ENCODE measurements around the gene RASGRP1.

The RASGRP1 gene

DNA sequence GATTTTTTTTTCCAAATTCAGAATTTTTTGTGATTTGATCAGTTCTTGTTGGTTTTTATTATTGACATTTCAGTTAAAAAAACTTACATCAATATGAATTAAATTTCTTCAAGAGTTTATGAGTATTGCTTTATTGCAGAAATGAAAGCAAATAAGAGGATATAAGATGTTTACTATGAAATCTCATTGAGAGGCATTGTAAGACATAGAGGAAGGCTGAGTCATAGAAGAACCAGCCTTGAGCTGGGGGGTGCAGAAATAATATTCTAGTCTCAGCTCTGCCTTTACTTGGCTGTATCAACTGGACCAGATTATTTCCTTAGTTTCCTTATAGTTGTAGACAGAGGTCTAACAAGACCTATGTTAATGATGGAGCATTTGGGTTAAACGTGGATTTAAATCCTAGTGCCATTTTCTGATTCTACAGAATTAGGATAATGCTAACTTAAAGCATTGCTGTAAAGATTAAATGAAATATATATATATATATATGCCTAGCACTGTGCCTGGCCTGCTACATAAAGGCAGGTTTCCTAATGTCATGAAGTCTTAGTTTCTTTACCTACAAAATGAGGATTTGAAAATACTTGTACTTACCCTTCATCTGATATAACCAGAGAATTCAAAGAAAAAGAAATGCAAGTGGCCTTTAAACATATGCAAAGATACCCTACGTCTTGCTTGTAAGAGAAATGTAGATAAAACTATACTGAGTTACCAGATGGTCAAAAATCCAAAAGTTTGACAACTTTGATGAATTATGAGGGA lies 103.4 kb downstream of the RASGRP1 start:
- Histone ChIP-seq H3K4me1 (ENCODE audit: control insufficient read depth, insufficient read depth, low read length) (peaks cover 3% of the 10 kb centered on the region; the same call in 1 of the 2 replicates), H3K9me3 (ENCODE audit: control insufficient read depth, insufficient read depth, low read length) (no peaks in the 10 kb centered on the region), H3K36me3 (ENCODE audit: control insufficient read depth, insufficient read depth, low read length) (peaks cover 9% of the 10 kb centered on the region; the same call in 1 of the 2 replicates)

DNA sequence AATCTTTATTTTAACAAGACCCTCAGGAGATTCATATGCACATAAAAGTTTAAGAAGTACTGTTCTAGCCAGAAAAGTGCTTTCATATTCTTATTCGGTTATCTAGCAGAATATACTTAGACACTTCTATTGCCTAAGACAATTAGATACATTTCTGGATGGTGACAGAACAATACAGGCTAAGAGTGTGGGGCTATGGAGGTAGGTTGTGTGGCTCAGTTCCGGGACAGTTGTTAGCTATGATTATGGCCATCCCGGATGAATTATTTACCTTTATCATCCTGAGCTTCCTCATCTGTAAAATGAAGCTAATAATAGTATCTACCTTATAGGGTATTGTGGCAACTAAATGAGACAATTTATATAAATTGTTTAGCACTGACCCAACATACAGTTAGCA lies 104.1 kb downstream of the RASGRP1 start:
- H3K9ac ChIP-seq (ENCODE audit: low read depth, low read length): no peak overlapping the region
- H3K27me3 ChIP-seq (ENCODE audit: control insufficient read depth, insufficient read depth, low read length): no peaks in the 10 kb centered on the region
- peaks cover 9% of the 10 kb centered on the region; the same call in 1 of the 2 replicates for H3K4me1 ChIP-seq (ENCODE audit: control insufficient read depth, insufficient read depth, low read length)
- H3K4me3 ChIP-seq (ENCODE audit: low read depth, low read length): no peak overlapping the region
- H3K9me3 ChIP-seq (ENCODE audit: control insufficient read depth, insufficient read depth, low read length): no peaks in the 10 kb centered on the region
- H3K27ac ChIP-seq (ENCODE audit: low read depth, low read length): no peak overlapping the region
- H3K36me3 ChIP-seq (ENCODE audit: control insufficient read depth, insufficient read depth, low read length): peaks cover 5% of the 10 kb centered on the region; the same call in 1 of the 2 replicates

More for the DNA sequence above, 103.4 kb downstream of the RASGRP1 start:
- no peak overlapping the region for H3K4me3 ChIP-seq (ENCODE audit: low read depth, low read length)
- no peak overlapping the region for H3K27ac ChIP-seq (ENCODE audit: low read depth, low read length)
- no peaks in the 10 kb centered on the region for H3K27me3 ChIP-seq (ENCODE audit: control insufficient read depth, insufficient read depth, low read length)
- no peak overlapping the region for H3K9ac ChIP-seq (ENCODE audit: low read depth, low read length)

DNA sequence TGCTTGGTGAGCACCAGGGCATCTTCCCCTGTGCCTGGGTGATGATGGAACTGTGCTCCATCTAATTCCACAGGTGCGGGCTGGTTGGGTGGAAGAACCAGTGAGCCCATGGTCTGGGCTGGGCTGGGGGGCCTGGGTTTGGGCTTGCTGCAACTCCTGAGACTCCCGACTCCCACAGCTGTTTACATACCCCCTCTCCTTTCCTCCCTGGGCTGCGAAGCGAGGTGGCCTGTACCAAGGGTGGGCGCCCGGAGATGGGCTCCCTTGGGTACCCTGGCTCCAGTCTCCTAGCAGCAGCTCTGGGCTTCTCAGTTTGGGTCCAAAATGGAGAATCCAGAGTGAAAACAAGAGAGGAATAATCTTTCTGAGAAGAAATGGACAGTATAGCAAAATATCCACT lies 105.1 kb downstream of the RASGRP1 start:
- Histone ChIP-seq H3K27ac (ENCODE audit: low read depth, low read length) (no peak overlapping the region), H3K4me1 (ENCODE audit: control insufficient read depth, insufficient read depth, low read length) (peaks cover 14% of the 10 kb centered on the region)

DNA sequence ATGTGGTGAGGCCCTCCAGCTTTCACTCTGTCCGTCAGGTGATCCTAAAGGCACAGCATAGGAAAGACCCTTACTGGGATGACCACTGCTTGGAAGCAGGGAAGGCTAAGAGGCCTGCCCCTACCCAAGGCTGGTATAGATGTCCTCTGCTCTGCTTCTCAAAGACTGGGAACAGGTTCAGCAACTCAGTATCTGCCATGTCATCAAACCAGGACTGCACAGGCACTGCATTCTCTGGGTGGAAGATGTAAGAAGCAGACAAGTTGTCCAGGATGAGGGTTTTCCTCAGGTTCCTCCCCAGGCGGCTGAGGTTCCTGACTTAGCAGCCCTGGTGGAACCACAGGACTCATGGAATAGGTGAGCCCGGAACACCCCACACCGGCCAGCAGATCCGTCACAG lies 106.0 kb downstream of the RASGRP1 start:
- no peak overlapping the region for H3K4me3 ChIP-seq (ENCODE audit: low read depth, low read length)
- H3K27me3 ChIP-seq (ENCODE audit: control insufficient read depth, insufficient read depth, low read length): no peaks in the 10 kb centered on the region
- no peak overlapping the region for H3K27ac ChIP-seq (ENCODE audit: low read depth, low read length)
- no peak overlapping the region for H3K9ac ChIP-seq (ENCODE audit: low read depth, low read length)
- no peaks in the 10 kb centered on the region for H3K9me3 ChIP-seq (ENCODE audit: control insufficient read depth, insufficient read depth, low read length)
- peaks cover 14% of the 10 kb centered on the region for H3K4me1 ChIP-seq (ENCODE audit: control insufficient read depth, insufficient read depth, low read length)
- no peaks in the 10 kb centered on the region for H3K36me3 ChIP-seq (ENCODE audit: control insufficient read depth, insufficient read depth, low read length)

More for the DNA sequence above, 105.1 kb downstream of the RASGRP1 start:
- no peaks in the 10 kb centered on the region for H3K36me3 ChIP-seq (ENCODE audit: control insufficient read depth, insufficient read depth, low read length)
- H3K27me3 ChIP-seq (ENCODE audit: control insufficient read depth, insufficient read depth, low read length): no peaks in the 10 kb centered on the region
- no peak overlapping the region for H3K4me3 ChIP-seq (ENCODE audit: low read depth, low read length)
- H3K9me3 ChIP-seq (ENCODE audit: control insufficient read depth, insufficient read depth, low read length): no peaks in the 10 kb centered on the region
- H3K9ac ChIP-seq (ENCODE audit: low read depth, low read length): no peak overlapping the region

DNA sequence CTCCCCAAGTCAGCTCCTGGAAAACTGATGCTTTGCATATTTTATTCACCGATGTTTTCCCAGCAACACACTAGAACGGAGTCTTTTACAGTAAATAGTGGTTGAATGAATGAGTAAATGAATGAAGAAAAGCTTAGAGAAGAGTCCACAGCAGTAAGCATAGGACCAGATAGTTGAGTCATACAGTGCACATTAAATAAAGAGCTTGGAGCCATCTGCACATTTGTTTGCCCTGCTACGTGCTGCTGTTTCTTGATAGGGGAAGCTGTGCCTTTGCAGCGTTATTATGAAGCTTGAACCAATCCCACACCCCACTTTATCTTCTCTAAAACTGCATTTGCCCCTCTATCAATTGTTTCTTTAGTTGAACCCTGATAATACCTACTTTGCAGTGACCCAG lies 109.5 kb downstream of the RASGRP1 start:
- no peaks in the 10 kb centered on the region for H3K27me3 ChIP-seq (ENCODE audit: control insufficient read depth, insufficient read depth, low read length)
- no peaks in the 10 kb centered on the region for H3K9me3 ChIP-seq (ENCODE audit: control insufficient read depth, insufficient read depth, low read length)
- peaks cover 11% of the 10 kb centered on the region for H3K4me1 ChIP-seq (ENCODE audit: control insufficient read depth, insufficient read depth, low read length)
- peak overlapping the region; percentile 87 for H3K4me3 ChIP-seq (ENCODE audit: low read depth, low read length)
- no peaks in the 10 kb centered on the region for H3K36me3 ChIP-seq (ENCODE audit: control insufficient read depth, insufficient read depth, low read length)
- H3K27ac ChIP-seq (ENCODE audit: low read depth, low read length): peak overlapping the region; percentile 99
- peak overlapping the region; percentile 93 for H3K9ac ChIP-seq (ENCODE audit: low read depth, low read length)

DNA sequence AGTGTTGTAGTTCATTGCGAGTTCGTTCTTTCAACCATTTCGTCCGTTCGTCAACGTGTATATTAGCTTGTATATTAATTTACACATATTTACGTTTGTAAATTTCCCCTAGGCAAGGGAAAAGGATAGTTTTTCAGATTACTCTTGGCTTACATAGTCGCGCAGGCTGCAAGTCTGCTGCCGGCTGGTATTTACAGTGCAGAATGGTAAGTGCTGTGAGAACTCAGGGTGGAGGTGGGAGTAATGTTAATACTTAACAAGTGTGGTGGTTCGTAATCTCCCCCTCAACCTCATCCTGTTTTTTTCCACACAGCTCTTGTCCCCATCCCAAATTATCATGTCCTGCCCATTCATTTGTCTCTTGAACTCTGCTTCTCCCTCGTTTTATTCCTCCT lies 109.9 kb downstream of the RASGRP1 start:
- Histone ChIP-seq H3K9me3 (ENCODE audit: control insufficient read depth, insufficient read depth, low read length) (no peaks in the 10 kb centered on the region), H3K4me1 (ENCODE audit: control insufficient read depth, insufficient read depth, low read length) (peaks cover 11% of the 10 kb centered on the region), H3K27ac (ENCODE audit: low read depth, low read length) (peak overlapping the region; percentile 99)

DNA sequence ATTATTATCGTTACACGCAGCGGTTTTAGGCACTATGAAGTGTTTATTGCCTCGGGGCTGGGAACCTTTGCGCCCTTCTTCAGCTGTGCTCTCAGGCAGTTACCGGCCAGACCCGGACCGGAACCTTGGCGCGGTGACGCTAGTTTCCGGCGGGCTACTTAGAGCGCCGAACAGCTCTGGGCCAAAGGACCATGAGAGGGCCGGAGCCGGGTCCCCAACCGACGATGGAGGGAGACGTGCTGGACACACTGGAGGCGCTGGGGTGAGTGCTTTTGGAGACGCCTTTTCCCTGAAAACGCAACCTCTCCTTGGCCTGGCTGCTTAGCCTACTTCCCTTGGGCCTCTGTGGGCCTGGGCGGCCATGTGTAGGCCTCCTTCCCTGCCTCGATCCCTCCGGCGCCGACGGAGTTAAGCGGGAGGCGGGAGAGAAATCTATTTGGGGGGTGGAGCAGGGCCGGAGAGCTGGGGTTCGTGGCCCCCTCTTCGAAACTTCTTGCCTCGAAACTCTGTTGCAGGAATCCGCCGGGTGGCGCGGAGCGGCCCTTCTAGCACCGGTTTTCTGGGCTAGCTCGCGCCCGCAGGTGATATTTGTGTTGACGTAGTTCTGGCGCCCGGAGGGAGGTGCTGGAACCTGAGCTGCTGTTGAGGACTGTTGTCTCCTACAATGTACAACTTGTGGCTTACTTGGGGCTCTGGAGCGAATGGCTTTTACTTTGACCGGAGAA lies 110.5 kb downstream of the RASGRP1 start, which contains the start of gene FAM98B:
FAM98B (plus strand) TSS at position 157 of the 725 bp plus-strand sequence; CDS start at position 192, 35 bp downstream.
- Histone ChIP-seq H3K9ac (ENCODE audit: low read depth, low read length) (peak within 1 kb of the TSS; percentile 93), H3K4me3 (ENCODE audit: low read depth, low read length) (peak within 1 kb of the TSS; percentile 87), H3K27me3 (ENCODE audit: control insufficient read depth, insufficient read depth, low read length) (no peaks in the 10 kb centered on the region), H3K36me3 (ENCODE audit: control insufficient read depth, insufficient read depth, low read length) (no peaks in the 10 kb centered on the region), H3K9me3 (ENCODE audit: control insufficient read depth, insufficient read depth, low read length) (no peaks in the 10 kb centered on the region), H3K4me1 (ENCODE audit: control insufficient read depth, insufficient read depth, low read length) (peaks cover 11% of the 10 kb centered on the region), H3K27ac (ENCODE audit: low read depth, low read length) (peak within 1 kb of the TSS; percentile 99)

More for the DNA sequence above, 109.9 kb downstream of the RASGRP1 start:
- Histone ChIP-seq H3K9ac (ENCODE audit: low read depth, low read length) (peak overlapping the region; percentile 93), H3K36me3 (ENCODE audit: control insufficient read depth, insufficient read depth, low read length) (no peaks in the 10 kb centered on the region), H3K27me3 (ENCODE audit: control insufficient read depth, insufficient read depth, low read length) (no peaks in the 10 kb centered on the region), H3K4me3 (ENCODE audit: low read depth, low read length) (peak overlapping the region; percentile 87)

DNA sequence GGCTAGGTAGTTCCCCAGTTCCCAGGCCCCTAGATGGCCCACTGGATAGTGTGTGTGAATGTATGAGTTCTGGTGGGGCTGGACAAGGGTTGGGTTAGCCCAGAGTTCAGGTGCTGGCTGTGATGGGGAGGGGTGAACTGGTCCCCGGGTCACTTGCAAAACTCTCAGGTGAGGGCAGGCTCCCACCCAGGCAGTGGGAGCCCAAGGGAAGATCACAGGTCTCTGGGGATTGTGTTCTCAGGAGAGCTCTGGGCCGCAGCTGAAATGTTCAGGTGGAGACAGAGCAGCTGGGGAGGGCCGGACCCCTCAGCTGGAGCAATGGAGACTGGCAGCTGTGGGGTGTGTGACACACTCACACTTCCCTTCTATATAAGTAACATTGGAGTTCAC lies 123.5 kb downstream of the RASGRP1 start:
- Histone ChIP-seq H3K9ac (ENCODE audit: low read depth, low read length) (no peak overlapping the region), H3K9me3 (ENCODE audit: control insufficient read depth, insufficient read depth, low read length) (no peaks in the 10 kb centered on the region), H3K27ac (ENCODE audit: low read depth, low read length) (no peak overlapping the region), H3K4me3 (ENCODE audit: low read depth, low read length) (no peak overlapping the region), H3K4me1 (ENCODE audit: control insufficient read depth, insufficient read depth, low read length) (0 out of 2 replicates have a peak, but pooled peaks cover 4% of the 10 kb centered on the region), H3K36me3 (ENCODE audit: control insufficient read depth, insufficient read depth, low read length) (no peaks in the 10 kb centered on the region), H3K27me3 (ENCODE audit: control insufficient read depth, insufficient read depth, low read length) (no peaks in the 10 kb centered on the region; the same call in 1 of the 2 replicates)

DNA sequence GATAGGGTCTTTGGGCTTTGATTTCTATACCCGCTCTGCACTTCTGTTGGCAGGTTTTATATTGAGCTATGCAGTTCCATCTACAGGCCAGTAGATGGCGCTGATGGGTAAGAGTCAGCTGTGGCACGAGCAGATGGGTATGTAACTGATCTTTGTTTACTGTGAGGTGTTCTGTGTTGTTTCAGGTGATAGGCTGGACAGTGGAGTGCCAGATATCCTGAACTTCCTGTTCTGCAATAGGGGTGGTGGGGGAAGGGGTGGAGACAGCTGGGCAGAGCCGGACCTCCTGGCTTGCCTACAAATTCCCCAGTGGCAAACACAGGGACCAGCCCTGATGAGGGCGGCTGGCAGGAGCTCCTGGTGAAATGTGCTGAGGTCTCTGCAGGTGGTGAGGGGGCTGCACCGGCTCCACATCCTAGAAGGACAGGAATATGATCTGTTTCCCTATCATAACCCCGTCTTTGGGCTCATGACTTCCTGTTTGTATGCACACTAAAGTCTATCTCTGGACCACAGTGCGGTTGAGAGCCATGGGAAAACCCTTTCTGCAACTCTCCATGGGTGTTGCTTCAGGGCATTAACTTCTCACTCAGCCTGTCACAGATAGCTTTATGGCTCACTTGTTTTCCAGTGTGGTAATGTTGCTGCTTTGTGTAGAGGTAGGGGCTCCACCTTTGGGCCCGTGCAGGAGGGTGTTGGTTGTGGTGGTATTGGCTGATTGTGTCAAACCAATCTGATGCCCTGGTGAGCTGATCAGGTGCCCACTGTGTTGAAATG lies 124.1 kb downstream of the RASGRP1 start:
- H3K9ac ChIP-seq (ENCODE audit: low read depth, low read length): no peak overlapping the region
- H3K27ac ChIP-seq (ENCODE audit: low read depth, low read length): no peak overlapping the region
- 0 out of 2 replicates have a peak, but pooled peaks cover 4% of the 10 kb centered on the region for H3K4me1 ChIP-seq (ENCODE audit: control insufficient read depth, insufficient read depth, low read length)
- H3K9me3 ChIP-seq (ENCODE audit: control insufficient read depth, insufficient read depth, low read length): no peaks in the 10 kb centered on the region
- H3K27me3 ChIP-seq (ENCODE audit: control insufficient read depth, insufficient read depth, low read length): no peaks in the 10 kb centered on the region; the same call in 1 of the 2 replicates
- no peak overlapping the region for H3K4me3 ChIP-seq (ENCODE audit: low read depth, low read length)
- H3K36me3 ChIP-seq (ENCODE audit: control insufficient read depth, insufficient read depth, low read length): no peaks in the 10 kb centered on the region

Data from HUES48 (cell line).